Glutamatergic neuron (in vitro differentiated cells): ENCODE data around the gene SECISBP2. TPM values are rescaled to one million over a fixed set of nuclear protein-coding genes. Genes with fewer than 3 reads are reported as not detected.

Experiments
- DNase-seq: peaks from one replicate; pipeline ENCODE4 v3.0.0; 2022
- H3K27ac Mint-ChIP-seq: one replicate; pipeline ENCODE4 v1.8.0; 2020; ENCODE audit warnings: mild to moderate bottlenecking, mixed read lengths, inconsistent platforms; ENCODE audit not compliant: unreplicated experiment
- H3K27me3 Mint-ChIP-seq: one replicate; pipeline ENCODE4 v1.8.0; 2020; ENCODE audit warnings: mild to moderate bottlenecking, moderate library complexity, mixed read lengths, inconsistent platforms; ENCODE audit not compliant: unreplicated experiment
- H3K36me3 Mint-ChIP-seq: one replicate; pipeline ENCODE4 v1.8.0; 2020; ENCODE audit warnings: mild to moderate bottlenecking, mixed read lengths, inconsistent platforms; ENCODE audit not compliant: unreplicated experiment
- H3K4me1 Mint-ChIP-seq: one replicate; pipeline ENCODE4 v1.8.0; 2020; ENCODE audit warnings: mild to moderate bottlenecking, low read depth, mixed read lengths, inconsistent platforms; ENCODE audit not compliant: unreplicated experiment
- H3K4me3 Mint-ChIP-seq: one replicate; pipeline ENCODE4 v1.8.0; 2020; ENCODE audit warnings: mild to moderate bottlenecking, mixed read lengths, inconsistent platforms; ENCODE audit not compliant: unreplicated experiment
- H3K9me3 Mint-ChIP-seq: one replicate; pipeline ENCODE4 v1.8.0; 2020; ENCODE audit warnings: mild to moderate bottlenecking, moderate library complexity, mixed read lengths, inconsistent platforms; ENCODE audit not compliant: unreplicated experiment
- total RNA-seq: library from RNA; stranded (reverse); fragmentation: NEBNext Ultra II Directional; extraction: Animal tissue kit (Norgen Biotek cat#: 25700); gene quantifications from one replicate; pipeline ENCODE4 v1.2.1, GENCODE V29; 2021; ENCODE audit not compliant: unreplicated experiment
- TF ChIP-seq, protein P1 (sequence below): fragments of 200-600 bp; sonication (generic); IDR thresholded peaks from one replicate; pipeline ENCODE4 v1.5.0; 2021; ENCODE audit not compliant: partially characterized antibody, unreplicated experiment

The SECISBP2 gene
- total RNA-seq, 1 donor from 2014 or later: 86.4 TPM

DNA sequence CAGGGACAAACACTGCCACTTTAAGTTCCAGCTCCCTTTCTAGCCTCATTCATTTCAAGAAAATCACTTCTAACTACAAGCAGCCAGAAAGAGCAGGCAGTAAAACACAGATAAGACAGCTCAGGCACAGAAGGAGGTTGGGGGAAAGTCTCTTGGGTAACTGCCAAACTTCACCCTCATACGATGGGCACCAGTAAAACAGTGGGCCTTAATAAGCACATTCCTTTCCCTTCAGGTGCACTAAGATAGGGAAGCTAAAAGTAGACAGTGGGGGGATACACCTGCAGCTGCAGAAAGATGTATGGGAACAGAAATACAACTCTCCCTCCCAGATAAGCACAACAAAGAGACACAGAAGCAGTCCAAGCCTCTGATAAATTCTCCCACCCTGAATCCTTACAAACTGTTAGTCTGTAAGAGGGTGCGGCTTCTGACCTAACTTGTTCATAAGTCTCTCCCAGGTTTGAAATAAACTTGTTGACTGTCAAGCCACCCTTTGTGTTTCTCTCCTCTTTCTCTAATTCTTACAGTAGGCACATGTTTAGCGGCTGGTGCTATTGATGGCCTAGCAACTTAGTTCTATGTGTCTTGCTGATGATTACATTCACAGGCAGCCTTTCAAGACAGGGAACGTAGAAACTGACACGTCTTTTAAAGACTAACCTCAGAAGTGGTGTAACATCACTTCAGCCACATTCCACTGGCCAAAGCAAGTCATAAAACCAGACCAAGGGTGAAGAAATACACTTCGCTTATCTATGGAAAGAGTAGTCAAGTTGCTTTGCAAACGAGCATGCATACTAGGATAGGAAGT lies 14.1 kb upstream of the SECISBP2 start:
- TF ChIP-seq, protein P1, sequence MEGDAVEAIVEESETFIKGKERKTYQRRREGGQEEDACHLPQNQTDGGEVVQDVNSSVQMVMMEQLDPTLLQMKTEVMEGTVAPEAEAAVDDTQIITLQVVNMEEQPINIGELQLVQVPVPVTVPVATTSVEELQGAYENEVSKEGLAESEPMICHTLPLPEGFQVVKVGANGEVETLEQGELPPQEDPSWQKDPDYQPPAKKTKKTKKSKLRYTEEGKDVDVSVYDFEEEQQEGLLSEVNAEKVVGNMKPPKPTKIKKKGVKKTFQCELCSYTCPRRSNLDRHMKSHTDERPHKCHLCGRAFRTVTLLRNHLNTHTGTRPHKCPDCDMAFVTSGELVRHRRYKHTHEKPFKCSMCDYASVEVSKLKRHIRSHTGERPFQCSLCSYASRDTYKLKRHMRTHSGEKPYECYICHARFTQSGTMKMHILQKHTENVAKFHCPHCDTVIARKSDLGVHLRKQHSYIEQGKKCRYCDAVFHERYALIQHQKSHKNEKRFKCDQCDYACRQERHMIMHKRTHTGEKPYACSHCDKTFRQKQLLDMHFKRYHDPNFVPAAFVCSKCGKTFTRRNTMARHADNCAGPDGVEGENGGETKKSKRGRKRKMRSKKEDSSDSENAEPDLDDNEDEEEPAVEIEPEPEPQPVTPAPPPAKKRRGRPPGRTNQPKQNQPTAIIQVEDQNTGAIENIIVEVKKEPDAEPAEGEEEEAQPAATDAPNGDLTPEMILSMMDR: no peak
- no peak for DNase-seq
- H3K4me3 Mint-ChIP-seq: no peak overlapping the region
- no peaks in the 10 kb centered on the region for H3K9me3 Mint-ChIP-seq
- H3K27me3 Mint-ChIP-seq: no peaks in the 10 kb centered on the region
- H3K27ac Mint-ChIP-seq: no peak overlapping the region
- no peaks in the 10 kb centered on the region for H3K36me3 Mint-ChIP-seq
- no peaks in the 10 kb centered on the region for H3K4me1 Mint-ChIP-seq

DNA sequence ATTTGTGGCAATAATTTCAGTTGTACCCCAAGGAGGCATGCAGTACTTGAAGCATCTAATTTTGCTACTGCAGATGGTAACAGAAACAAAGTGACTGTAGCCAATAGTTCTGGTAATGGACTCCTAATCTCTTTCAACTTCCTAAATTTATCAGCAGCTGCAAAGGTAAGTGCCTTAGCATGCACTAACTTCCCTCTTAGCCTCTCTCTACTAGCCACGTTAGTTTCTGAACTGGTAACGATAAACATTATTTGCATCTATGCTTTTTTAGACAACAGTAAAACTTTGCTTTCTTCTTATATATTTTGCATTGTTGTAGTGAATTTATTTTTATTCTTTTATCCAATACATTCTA lies 13.5 kb upstream of the SECISBP2 start:
- no peak overlapping the region for H3K4me3 Mint-ChIP-seq
- H3K27me3 Mint-ChIP-seq: peaks cover under 1% of the 10 kb centered on the region
- TF ChIP-seq, protein P1: no peak
- no peaks in the 10 kb centered on the region for H3K9me3 Mint-ChIP-seq
- no peak for DNase-seq
- no peaks in the 10 kb centered on the region for H3K4me1 Mint-ChIP-seq
- H3K27ac Mint-ChIP-seq: no peak overlapping the region
- H3K36me3 Mint-ChIP-seq: no peaks in the 10 kb centered on the region

DNA sequence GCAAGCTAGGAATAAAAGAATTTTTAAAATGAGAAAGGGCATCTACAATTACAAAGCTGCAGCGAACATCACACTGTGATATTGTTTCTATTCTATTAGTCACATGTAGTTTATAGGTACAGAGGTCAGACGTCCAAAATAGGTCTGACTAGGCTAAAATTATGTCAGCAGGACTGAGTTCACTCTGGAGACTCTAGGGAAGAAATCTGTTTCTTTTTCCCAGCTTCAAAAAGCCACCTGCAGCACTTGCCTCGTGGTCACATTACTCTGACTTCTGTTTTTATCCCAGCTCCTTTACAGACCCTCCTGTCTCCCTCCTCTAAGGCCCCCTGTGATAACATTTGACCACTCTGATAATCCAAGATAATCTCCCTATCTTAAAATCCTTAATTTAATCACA lies 12.4 kb upstream of the SECISBP2 start:
- TF ChIP-seq, protein P1: no peak
- Mint-ChIP-seq H3K27me3 (peaks cover 6% of the 10 kb centered on the region), H3K4me1 (no peaks in the 10 kb centered on the region), H3K27ac (no peak overlapping the region), H3K4me3 (no peak overlapping the region), H3K9me3 (peaks cover 4% of the 10 kb centered on the region), H3K36me3 (no peaks in the 10 kb centered on the region)
- no peak for DNase-seq

DNA sequence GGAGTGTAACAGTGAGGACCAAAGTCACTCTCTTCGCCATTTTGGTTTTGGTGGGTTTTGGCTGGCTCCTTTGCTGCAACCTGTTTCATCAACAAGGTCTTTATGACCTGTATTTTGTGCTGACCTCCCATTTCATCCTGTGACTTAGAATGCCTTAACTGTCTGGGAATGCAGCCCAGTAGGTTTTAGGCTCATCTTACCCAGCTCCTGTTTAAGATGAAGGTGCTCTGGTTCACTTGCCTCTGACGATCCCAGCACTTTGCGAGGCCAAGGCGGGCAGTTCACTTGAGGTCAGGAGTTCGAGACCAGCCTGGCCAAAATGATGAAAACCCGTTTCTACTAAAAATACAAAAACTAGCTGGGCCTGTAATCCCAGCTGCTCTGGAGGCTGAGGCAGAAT lies 9.1 kb upstream of the SECISBP2 start:
- TF ChIP-seq, protein P1: no peak
- peak overlapping the region; percentile 95 for H3K4me3 Mint-ChIP-seq
- peaks cover 8% of the 10 kb centered on the region for H3K9me3 Mint-ChIP-seq
- no peaks in the 10 kb centered on the region for H3K36me3 Mint-ChIP-seq
- no peak for DNase-seq
- H3K4me1 Mint-ChIP-seq: peaks cover 6% of the 10 kb centered on the region
- peaks cover 12% of the 10 kb centered on the region for H3K27me3 Mint-ChIP-seq
- H3K27ac Mint-ChIP-seq: no peak overlapping the region
